Stimulated activated CD8-positive, alpha-beta memory T cell treated with anti-CD3 and anti-CD28 coated beads, Interleukin-7, amount 100 ng/mL, for 1 hour (primary cell): Measurements from ENCODE around the gene C1D.
"Not testable (repeated sequence)": the region's sequence is repeated elsewhere in the genome, so short reads cannot be mapped to it uniquely, and the experiment has no call there.

ENCODE experiments used
- DNase-seq, 2 donors: peaks; one replicate each; pipeline ENCODE4 v3.0.0-alpha.2; 2020; ENCODE audit warnings: low read depth in 2 of 2

The C1D gene

GRCh38 chr2:67999332-67999731 is 63.5 kb downstream of the C1D start:
- DNase-seq: no peak

- no peak for DNase-seq
Measured at GRCh38 chr2:67997903-67998302, 64.9 kb downstream of the C1D start.

GRCh38 chr2:67997528-67997900 is 65.3 kb downstream of the C1D start:
- DNase-seq: no peak

- no peak for DNase-seq
Measured at GRCh38 chr2:67996772-67997527, 65.9 kb downstream of the C1D start.

GRCh38 chr2:67994716-67995115 is 68.1 kb downstream of the C1D start:
- no peak for DNase-seq

- not testable (repeated sequence) for DNase-seq
Measured at GRCh38 chr2:67994069-67994468, 68.7 kb downstream of the C1D start.

GRCh38 chr2:67993329-67993728 is 69.5 kb downstream of the C1D start:
- no peak for DNase-seq

- DNase-seq: no peak
Measured at GRCh38 chr2:67991456-67991855, 71.3 kb downstream of the C1D start.
